ENCODE data around the gene TRIM72. TPM values are rescaled to one million over a fixed set of nuclear protein-coding genes. Genes with fewer than 3 reads are reported as not detected.

Gene TRIM72
- total and polyA plus RNA-seq, 9 of the 15 experiments (the other 6 are each of a cell fraction or from before 2014, with no cell fraction given), result under 0.01 TPM; not detected in 8

DNA sequence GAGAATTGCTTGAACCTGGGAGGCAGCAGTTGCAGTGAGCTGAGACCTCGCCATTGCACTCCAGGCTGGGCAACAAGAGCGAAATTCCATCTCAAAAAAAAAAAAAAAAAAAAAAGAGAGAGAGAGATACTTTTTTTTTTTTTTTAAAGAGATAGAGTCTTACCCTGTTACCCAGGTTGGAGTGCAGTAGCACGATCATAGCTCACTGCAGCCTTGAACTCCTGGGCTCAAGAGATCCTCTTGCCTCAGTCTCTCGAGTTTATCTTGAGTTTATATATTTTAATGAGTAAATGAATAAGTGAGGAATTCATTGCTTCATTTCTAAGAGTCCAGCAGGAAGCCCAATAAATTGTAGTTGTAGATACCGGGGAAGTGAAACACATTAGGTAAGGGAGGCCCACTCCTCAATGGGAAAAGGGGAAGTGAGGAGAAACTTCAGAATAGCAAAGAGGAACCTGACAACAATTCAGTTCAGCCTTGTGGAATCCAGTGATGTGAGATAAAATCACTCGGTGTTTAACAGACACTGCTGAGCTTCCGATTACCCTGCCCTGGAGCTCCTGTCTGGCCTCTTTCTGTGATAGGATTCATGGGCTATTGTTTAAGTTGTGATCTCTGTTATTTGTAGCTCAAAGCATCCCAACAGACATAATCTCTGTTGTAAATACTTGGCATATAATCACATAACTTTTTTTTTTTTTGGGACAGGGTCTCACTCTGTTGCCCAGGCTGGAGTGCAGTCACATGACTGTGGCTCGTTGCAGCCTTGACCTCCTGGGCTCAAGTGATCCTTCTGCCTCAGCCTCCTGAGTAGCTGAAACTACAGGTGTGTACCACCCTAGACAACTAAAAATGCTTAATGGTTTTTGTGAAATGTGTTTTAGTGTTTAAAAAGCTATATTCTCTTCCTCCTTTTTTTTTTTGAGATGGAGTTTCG is 30.1 kb downstream of the TRIM72 start (continued):
- TF ChIP-seq, protein P1, sequence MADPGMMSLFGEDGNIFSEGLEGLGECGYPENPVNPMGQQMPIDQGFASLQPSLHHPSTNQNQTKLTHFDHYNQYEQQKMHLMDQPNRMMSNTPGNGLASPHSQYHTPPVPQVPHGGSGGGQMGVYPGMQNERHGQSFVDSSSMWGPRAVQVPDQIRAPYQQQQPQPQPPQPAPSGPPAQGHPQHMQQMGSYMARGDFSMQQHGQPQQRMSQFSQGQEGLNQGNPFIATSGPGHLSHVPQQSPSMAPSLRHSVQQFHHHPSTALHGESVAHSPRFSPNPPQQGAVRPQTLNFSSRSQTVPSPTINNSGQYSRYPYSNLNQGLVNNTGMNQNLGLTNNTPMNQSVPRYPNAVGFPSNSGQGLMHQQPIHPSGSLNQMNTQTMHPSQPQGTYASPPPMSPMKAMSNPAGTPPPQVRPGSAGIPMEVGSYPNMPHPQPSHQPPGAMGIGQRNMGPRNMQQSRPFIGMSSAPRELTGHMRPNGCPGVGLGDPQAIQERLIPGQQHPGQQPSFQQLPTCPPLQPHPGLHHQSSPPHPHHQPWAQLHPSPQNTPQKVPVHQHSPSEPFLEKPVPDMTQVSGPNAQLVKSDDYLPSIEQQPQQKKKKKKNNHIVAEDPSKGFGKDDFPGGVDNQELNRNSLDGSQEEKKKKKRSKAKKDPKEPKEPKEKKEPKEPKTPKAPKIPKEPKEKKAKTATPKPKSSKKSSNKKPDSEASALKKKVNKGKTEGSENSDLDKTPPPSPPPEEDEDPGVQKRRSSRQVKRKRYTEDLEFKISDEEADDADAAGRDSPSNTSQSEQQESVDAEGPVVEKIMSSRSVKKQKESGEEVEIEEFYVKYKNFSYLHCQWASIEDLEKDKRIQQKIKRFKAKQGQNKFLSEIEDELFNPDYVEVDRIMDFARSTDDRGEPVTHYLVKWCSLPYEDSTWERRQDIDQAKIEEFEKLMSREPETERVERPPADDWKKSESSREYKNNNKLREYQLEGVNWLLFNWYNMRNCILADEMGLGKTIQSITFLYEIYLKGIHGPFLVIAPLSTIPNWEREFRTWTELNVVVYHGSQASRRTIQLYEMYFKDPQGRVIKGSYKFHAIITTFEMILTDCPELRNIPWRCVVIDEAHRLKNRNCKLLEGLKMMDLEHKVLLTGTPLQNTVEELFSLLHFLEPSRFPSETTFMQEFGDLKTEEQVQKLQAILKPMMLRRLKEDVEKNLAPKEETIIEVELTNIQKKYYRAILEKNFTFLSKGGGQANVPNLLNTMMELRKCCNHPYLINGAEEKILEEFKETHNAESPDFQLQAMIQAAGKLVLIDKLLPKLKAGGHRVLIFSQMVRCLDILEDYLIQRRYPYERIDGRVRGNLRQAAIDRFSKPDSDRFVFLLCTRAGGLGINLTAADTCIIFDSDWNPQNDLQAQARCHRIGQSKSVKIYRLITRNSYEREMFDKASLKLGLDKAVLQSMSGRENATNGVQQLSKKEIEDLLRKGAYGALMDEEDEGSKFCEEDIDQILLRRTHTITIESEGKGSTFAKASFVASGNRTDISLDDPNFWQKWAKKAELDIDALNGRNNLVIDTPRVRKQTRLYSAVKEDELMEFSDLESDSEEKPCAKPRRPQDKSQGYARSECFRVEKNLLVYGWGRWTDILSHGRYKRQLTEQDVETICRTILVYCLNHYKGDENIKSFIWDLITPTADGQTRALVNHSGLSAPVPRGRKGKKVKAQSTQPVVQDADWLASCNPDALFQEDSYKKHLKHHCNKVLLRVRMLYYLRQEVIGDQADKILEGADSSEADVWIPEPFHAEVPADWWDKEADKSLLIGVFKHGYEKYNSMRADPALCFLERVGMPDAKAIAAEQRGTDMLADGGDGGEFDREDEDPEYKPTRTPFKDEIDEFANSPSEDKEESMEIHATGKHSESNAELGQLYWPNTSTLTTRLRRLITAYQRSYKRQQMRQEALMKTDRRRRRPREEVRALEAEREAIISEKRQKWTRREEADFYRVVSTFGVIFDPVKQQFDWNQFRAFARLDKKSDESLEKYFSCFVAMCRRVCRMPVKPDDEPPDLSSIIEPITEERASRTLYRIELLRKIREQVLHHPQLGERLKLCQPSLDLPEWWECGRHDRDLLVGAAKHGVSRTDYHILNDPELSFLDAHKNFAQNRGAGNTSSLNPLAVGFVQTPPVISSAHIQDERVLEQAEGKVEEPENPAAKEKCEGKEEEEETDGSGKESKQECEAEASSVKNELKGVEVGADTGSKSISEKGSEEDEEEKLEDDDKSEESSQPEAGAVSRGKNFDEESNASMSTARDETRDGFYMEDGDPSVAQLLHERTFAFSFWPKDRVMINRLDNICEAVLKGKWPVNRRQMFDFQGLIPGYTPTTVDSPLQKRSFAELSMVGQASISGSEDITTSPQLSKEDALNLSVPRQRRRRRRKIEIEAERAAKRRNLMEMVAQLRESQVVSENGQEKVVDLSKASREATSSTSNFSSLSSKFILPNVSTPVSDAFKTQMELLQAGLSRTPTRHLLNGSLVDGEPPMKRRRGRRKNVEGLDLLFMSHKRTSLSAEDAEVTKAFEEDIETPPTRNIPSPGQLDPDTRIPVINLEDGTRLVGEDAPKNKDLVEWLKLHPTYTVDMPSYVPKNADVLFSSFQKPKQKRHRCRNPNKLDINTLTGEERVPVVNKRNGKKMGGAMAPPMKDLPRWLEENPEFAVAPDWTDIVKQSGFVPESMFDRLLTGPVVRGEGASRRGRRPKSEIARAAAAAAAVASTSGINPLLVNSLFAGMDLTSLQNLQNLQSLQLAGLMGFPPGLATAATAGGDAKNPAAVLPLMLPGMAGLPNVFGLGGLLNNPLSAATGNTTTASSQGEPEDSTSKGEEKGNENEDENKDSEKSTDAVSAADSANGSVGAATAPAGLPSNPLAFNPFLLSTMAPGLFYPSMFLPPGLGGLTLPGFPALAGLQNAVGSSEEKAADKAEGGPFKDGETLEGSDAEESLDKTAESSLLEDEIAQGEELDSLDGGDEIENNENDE (IDR thresholded peaks at IDR 0.05; ENCODE audit: low read depth, low read length), result no peak
- TF ChIP-seq RBBP5 (IDR thresholded peaks at IDR 0.05; ENCODE audit: borderline replicate concordance, insufficient read depth, low read length, poor library complexity, severe bottlenecking) (no peak), ZNF316 (IDR thresholded peaks at IDR 0.05) (no peak), FOXJ2 (tag; IDR thresholded peaks at IDR 0.05) (no peak), RFX1 (IDR thresholded peaks at IDR 0.05) (no peak), RUNX1 (IDR thresholded peaks at IDR 0.05; ENCODE audit: low read depth) (no peak), CBX3 (IDR thresholded peaks at IDR 0.05; ENCODE audit: borderline replicate concordance in 1 of 2, low read length in 2 of 2) (no peak), GATAD2A (IDR thresholded peaks at IDR 0.05) (no peak), EP300 (IDR thresholded peaks at IDR 0.05; ENCODE audit: low read length) (peak; percentile 62)
- TF ChIP-seq, protein P2, sequence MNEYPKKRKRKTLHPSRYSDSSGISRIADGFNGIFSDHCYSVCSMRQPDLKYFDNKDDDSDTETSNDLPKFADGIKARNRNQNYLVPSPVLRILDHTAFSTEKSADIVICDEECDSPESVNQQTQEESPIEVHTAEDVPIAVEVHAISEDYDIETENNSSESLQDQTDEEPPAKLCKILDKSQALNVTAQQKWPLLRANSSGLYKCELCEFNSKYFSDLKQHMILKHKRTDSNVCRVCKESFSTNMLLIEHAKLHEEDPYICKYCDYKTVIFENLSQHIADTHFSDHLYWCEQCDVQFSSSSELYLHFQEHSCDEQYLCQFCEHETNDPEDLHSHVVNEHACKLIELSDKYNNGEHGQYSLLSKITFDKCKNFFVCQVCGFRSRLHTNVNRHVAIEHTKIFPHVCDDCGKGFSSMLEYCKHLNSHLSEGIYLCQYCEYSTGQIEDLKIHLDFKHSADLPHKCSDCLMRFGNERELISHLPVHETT (CRISPR knock-in tag; conservative IDR thresholded peaks at IDR 0.05 in 1 of 2, IDR thresholded peaks at IDR 0.05 in 1 of 2), result no peak
- TF ChIP-seq, protein P3, sequence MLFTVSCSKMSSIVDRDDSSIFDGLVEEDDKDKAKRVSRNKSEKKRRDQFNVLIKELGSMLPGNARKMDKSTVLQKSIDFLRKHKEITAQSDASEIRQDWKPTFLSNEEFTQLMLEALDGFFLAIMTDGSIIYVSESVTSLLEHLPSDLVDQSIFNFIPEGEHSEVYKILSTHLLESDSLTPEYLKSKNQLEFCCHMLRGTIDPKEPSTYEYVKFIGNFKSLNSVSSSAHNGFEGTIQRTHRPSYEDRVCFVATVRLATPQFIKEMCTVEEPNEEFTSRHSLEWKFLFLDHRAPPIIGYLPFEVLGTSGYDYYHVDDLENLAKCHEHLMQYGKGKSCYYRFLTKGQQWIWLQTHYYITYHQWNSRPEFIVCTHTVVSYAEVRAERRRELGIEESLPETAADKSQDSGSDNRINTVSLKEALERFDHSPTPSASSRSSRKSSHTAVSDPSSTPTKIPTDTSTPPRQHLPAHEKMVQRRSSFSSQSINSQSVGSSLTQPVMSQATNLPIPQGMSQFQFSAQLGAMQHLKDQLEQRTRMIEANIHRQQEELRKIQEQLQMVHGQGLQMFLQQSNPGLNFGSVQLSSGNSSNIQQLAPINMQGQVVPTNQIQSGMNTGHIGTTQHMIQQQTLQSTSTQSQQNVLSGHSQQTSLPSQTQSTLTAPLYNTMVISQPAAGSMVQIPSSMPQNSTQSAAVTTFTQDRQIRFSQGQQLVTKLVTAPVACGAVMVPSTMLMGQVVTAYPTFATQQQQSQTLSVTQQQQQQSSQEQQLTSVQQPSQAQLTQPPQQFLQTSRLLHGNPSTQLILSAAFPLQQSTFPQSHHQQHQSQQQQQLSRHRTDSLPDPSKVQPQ (CRISPR knock-in tag; IDR thresholded peaks at IDR 0.05; ENCODE audit: borderline replicate concordance), result no peak

Measured in K562 (cell line).